Measurements from ENCODE around the gene PER2. TPM values are rescaled to one million over a fixed set of nuclear protein-coding genes. Genes with fewer than 3 reads are reported as not detected.

Gene PER2
- total and polyA plus RNA-seq, 2 of the 13 experiments (the other 11 are each of a cell fraction or from before 2014, with no cell fraction given): 5.1 to 9.4 TPM

DNA sequence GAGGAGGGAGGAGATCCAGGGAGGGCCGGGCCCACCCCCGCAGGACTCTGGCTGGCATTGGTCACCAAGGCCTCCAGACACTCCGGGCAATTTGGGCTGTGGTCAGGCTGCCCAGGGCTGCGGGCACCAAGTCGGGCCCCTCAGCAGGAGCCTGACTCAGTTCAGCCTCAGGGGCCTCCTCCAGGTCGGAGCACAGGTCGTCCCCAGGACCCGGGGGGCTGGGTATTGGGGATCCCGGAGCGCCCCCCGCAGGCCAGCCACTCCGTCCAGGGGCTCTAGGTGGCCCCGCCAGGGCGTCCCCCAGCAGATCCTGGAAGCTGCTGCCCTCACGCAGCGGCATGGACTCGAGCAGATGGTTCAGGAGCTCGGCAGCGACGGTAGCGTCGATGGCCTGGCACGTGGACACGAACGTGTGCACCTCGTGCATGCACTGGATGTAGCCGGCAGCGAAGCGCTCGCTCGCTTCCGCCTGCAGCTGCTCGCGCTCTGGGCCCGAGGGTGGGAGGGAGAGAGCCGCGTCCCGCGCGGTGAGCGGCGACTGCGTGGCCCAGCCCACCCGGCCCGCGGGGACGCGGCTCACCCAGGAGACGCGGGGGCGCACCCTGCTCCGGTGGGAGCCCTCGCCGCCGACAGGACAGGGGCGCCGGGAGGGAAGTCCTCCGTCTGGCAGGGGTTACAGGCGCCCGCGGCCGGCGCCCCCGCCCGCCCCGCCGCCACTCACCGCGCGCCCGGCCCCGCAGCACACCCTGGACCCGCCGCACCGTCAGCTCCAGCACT, 49.5 kb downstream of the PER2 start (continued):
- TF ChIP-seq, protein P1, sequence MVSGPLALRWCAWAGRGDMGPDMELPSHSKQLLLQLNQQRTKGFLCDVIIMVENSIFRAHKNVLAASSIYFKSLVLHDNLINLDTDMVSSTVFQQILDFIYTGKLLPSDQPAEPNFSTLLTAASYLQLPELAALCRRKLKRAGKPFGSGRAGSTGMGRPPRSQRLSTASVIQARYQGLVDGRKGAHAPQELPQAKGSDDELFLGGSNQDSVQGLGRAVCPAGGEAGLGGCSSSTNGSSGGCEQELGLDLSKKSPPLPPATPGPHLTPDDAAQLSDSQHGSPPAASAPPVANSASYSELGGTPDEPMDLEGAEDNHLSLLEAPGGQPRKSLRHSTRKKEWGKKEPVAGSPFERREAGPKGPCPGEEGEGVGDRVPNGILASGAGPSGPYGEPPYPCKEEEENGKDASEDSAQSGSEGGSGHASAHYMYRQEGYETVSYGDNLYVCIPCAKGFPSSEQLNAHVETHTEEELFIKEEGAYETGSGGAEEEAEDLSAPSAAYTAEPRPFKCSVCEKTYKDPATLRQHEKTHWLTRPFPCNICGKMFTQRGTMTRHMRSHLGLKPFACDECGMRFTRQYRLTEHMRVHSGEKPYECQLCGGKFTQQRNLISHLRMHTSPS (CRISPR knock-in tag; IDR thresholded peaks at IDR 0.05; ENCODE audit: low read depth): peak; percentile 79
- TF ChIP-seq ZKSCAN5 (CRISPR knock-in tag; IDR thresholded peaks at IDR 0.05): no peak
- TF ChIP-seq ZBTB38 (CRISPR knock-in tag; IDR thresholded peaks at IDR 0.05): peak; percentile 99
- TF ChIP-seq ZNF547 (CRISPR knock-in tag; IDR thresholded peaks at IDR 0.05): peak; percentile 98
- TF ChIP-seq, protein P2, sequence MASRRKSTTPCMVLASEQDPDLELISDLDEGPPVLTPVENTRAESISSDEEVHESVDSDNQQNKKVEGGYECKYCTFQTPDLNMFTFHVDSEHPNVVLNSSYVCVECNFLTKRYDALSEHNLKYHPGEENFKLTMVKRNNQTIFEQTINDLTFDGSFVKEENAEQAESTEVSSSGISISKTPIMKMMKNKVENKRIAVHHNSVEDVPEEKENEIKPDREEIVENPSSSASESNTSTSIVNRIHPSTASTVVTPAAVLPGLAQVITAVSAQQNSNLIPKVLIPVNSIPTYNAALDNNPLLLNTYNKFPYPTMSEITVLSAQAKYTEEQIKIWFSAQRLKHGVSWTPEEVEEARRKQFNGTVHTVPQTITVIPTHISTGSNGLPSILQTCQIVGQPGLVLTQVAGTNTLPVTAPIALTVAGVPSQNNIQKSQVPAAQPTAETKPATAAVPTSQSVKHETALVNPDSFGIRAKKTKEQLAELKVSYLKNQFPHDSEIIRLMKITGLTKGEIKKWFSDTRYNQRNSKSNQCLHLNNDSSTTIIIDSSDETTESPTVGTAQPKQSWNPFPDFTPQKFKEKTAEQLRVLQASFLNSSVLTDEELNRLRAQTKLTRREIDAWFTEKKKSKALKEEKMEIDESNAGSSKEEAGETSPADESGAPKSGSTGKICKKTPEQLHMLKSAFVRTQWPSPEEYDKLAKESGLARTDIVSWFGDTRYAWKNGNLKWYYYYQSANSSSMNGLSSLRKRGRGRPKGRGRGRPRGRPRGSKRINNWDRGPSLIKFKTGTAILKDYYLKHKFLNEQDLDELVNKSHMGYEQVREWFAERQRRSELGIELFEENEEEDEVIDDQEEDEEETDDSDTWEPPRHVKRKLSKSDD (CRISPR knock-in tag; IDR thresholded peaks at IDR 0.05; ENCODE audit: low read depth): peak; percentile 96; the same call in 1 of the 2 replicates
- TF ChIP-seq, protein P3, sequence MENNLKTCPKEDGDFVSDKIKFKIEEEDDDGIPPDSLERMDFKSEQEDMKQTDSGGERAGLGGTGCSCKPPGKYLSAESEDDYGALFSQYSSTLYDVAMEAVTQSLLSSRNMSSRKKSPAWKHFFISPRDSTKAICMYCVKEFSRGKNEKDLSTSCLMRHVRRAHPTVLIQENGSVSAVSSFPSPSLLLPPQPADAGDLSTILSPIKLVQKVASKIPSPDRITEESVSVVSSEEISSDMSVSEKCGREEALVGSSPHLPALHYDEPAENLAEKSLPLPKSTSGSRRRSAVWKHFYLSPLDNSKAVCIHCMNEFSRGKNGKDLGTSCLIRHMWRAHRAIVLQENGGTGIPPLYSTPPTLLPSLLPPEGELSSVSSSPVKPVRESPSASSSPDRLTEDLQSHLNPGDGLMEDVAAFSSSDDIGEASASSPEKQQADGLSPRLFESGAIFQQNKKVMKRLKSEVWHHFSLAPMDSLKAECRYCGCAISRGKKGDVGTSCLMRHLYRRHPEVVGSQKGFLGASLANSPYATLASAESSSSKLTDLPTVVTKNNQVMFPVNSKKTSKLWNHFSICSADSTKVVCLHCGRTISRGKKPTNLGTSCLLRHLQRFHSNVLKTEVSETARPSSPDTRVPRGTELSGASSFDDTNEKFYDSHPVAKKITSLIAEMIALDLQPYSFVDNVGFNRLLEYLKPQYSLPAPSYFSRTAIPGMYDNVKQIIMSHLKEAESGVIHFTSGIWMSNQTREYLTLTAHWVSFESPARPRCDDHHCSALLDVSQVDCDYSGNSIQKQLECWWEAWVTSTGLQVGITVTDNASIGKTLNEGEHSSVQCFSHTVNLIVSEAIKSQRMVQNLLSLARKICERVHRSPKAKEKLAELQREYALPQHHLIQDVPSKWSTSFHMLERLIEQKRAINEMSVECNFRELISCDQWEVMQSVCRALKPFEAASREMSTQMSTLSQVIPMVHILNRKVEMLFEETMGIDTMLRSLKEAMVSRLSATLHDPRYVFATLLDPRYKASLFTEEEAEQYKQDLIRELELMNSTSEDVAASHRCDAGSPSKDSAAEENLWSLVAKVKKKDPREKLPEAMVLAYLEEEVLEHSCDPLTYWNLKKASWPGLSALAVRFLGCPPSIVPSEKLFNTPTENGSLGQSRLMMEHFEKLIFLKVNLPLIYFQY (CRISPR knock-in tag; IDR thresholded peaks at IDR 0.05; ENCODE audit: borderline replicate concordance): 0 out of 2 replicates have a peak, but pooled peaks have one; percentile 55
- TF ChIP-seq HMGA1 (CRISPR knock-in tag; conservative IDR thresholded peaks at IDR 0.05): no peak
- TF ChIP-seq, protein P4, sequence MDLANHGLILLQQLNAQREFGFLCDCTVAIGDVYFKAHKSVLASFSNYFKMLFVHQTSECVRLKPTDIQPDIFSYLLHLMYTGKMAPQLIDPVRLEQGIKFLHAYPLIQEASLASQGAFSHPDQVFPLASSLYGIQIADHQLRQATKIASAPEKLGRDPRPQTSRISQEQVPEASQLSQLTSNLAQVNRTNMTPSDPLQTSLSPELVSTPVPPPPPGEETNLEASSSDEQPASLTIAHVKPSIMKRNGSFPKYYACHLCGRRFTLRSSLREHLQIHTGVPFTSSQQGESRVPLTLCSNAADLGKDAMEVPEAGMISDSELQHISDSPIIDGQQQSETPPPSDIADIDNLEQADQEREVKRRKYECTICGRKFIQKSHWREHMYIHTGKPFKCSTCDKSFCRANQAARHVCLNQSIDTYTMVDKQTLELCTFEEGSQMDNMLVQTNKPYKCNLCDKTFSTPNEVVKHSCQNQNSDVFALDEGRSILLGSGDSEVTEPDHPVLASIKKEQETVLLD (CRISPR knock-in tag; IDR thresholded peaks at IDR 0.05; ENCODE audit: low read depth): peak; percentile 89
- TF ChIP-seq TAF15 (IDR thresholded peaks at IDR 0.05; ENCODE audit: low read depth, low read length, poor library complexity, severe bottlenecking): no peak
- TF ChIP-seq ARNTL (CRISPR knock-in tag; IDR thresholded peaks at IDR 0.05): peak; percentile 92
- TF ChIP-seq KDM6A (CRISPR knock-in tag; IDR thresholded peaks at IDR 0.05; ENCODE audit: low read depth): no peak; the same call in 1 of the 2 replicates
- peak; percentile 99 for TF ChIP-seq ZNF737 (CRISPR knock-in tag; IDR thresholded peaks at IDR 0.05; ENCODE audit: borderline replicate concordance)
- TF ChIP-seq ZNF879 (CRISPR knock-in tag; IDR thresholded peaks at IDR 0.05): peak; percentile 99
- TF ChIP-seq NR1H2 (CRISPR knock-in tag; IDR thresholded peaks at IDR 0.05; ENCODE audit: borderline replicate concordance, low read depth): peak; percentile 99
- peak; percentile 95 for TF ChIP-seq ZNF296 (CRISPR knock-in tag; conservative IDR thresholded peaks at IDR 0.05)
- TF ChIP-seq, protein P5, sequence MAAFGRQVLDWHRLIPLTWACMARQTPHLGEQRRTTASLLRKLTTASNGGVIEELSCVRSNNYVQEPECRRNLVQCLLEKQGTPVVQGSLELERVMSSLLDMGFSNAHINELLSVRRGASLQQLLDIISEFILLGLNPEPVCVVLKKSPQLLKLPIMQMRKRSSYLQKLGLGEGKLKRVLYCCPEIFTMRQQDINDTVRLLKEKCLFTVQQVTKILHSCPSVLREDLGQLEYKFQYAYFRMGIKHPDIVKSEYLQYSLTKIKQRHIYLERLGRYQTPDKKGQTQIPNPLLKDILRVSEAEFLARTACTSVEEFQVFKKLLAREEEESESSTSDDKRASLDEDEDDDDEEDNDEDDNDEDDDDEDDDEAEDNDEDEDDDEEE (CRISPR knock-in tag; IDR thresholded peaks at IDR 0.05): peak; percentile 99; the same call in 1 of the 2 replicates
- TF ChIP-seq AKAP8 (CRISPR knock-in tag; IDR thresholded peaks at IDR 0.05): peak; percentile 67
- TF ChIP-seq ZNF468 (CRISPR knock-in tag; IDR thresholded peaks at IDR 0.05): peak; percentile 98
